Loucy (cell line): ENCODE results near the gene SMIM44.
"Not testable (repeated sequence)": the region's sequence is repeated elsewhere in the genome, so short reads cannot be mapped to it uniquely, and the experiment has no call there.

Experiments
- H2AFZ ChIP-seq: fragments of 200-600 bp; sonication (generic); 2 replicates; pipeline ENCODE4 v1.6.0; 2016; ENCODE audit warnings: antibody characterized with exemption, mild to moderate bottlenecking, low read length, moderate library complexity
- H3F3A ChIP-seq: fragments of 200-600 bp; 2 replicates; pipeline ENCODE4 v1.6.0; 2016; ENCODE audit warnings: antibody characterized with exemption, low read depth, mild to moderate bottlenecking
- H3K27me3 ChIP-seq: fragments of 200-600 bp; sonication (generic); 2 replicates; pipeline ENCODE4 v1.6.1; 2014; ENCODE audit warnings: low read length, mild to moderate bottlenecking; ENCODE audit not compliant: insufficient read depth, poor library complexity, severe bottlenecking
- H3K36me3 ChIP-seq: fragments of 200-600 bp; sonication (generic); 2 replicates; pipeline ENCODE4 v1.6.1; 2016; ENCODE audit warnings: low read length; ENCODE audit not compliant: insufficient read depth
- H3K4me1 ChIP-seq: fragments of 200-600 bp; sonication (generic); 2 replicates; pipeline ENCODE4 v1.5.1; 2014; ENCODE audit warnings: low read length, mild to moderate bottlenecking; ENCODE audit not compliant: insufficient read depth, poor library complexity, severe bottlenecking
- H3K4me2 ChIP-seq: fragments of 200-600 bp; sonication (generic); 2 replicates; pipeline ENCODE4 v1.6.0; 2014; ENCODE audit warnings: antibody characterized with exemption, low read length, low read depth, mild to moderate bottlenecking; ENCODE audit not compliant: poor library complexity, severe bottlenecking
- H3K4me3 ChIP-seq: fragments of 200-600 bp; sonication (generic); 2 replicates; pipeline ENCODE4 v1.5.1; 2014; ENCODE audit warnings: low read length, mild to moderate bottlenecking, mixed read lengths; ENCODE audit not compliant: poor library complexity, severe bottlenecking
- H3K79me2 ChIP-seq: fragments of 200-600 bp; sonication (generic); 2 replicates; pipeline ENCODE4 v1.6.1; 2014; ENCODE audit warnings: low read length; ENCODE audit not compliant: insufficient read depth
- H3K9ac ChIP-seq: fragments of 200-600 bp; sonication (generic); 2 replicates; pipeline ENCODE4 v1.6.0; 2014; ENCODE audit warnings: mild to moderate bottlenecking, low read depth, low read length, moderate library complexity; ENCODE audit not compliant: poor library complexity, severe bottlenecking
- H3K9me2 ChIP-seq: fragments of 200-600 bp; sonication (generic); replicated peaks from 2 replicates; pipeline ENCODE4 v1.6.1; 2016; ENCODE audit warnings: low read depth, low read length, mixed read lengths
- H3K9me3 ChIP-seq: fragments of 200-600 bp; sonication (generic); 2 replicates; pipeline ENCODE4 v1.6.1; 2014; ENCODE audit warnings: mild to moderate bottlenecking, antibody characterized with exemption, low read length, low read depth; ENCODE audit not compliant: insufficient read depth
- H4K20me1 ChIP-seq: fragments of 200-600 bp; sonication (generic); 2 replicates; pipeline ENCODE4 v1.6.0; 2014; ENCODE audit warnings: antibody characterized with exemption, low read length, mild to moderate bottlenecking; ENCODE audit not compliant: insufficient read depth, poor library complexity, severe bottlenecking
- CTCF ChIP-seq: fragments of 200-600 bp; sonication (generic); conservative IDR thresholded peaks from 2 replicates; pipeline ENCODE4 v1.5.1; 2014; ENCODE audit warnings: mild to moderate bottlenecking, antibody characterized with exemption, low read length
- EZH2phosphoT487 ChIP-seq: fragments of 200-600 bp; IDR thresholded peaks from 2 replicates; pipeline ENCODE4 v1.6.1; 2018; ENCODE audit warnings: antibody characterized with exemption, mild to moderate bottlenecking, moderate library complexity, borderline replicate concordance

SMIM44 gene

GRCh38 chr19:3530389-3530788, 47.1 kb upstream of the SMIM44 start:
- H3K4me3 ChIP-seq, result no peak overlapping the region
- H4K20me1 ChIP-seq, result no peaks in the 10 kb centered on the region
- H3K79me2 ChIP-seq, result no peaks in the 10 kb centered on the region
- no peaks in the 10 kb centered on the region for H3K27me3 ChIP-seq
- no peak overlapping the region for H2AFZ ChIP-seq
- H3K9me2 ChIP-seq, result no peaks in the 10 kb centered on the region
- peaks cover 70% of the 10 kb centered on the region; the same call in 1 of the 2 replicates for H3K36me3 ChIP-seq
- TF ChIP-seq EZH2phosphoT487 (no peak), CTCF (no peak)
- no peak overlapping the region for H3K4me2 ChIP-seq
- H3K4me1 ChIP-seq, result no peaks in the 10 kb centered on the region
- no peaks in the 10 kb centered on the region for H3K9me3 ChIP-seq
- no peaks in the 10 kb centered on the region for H3F3A ChIP-seq
- H3K9ac ChIP-seq, result no peak overlapping the region

GRCh38 chr19:3529299-3529698, 46.1 kb upstream of the SMIM44 start:
- H3K36me3 ChIP-seq, result peaks cover 68% of the 10 kb centered on the region; the same call in 1 of the 2 replicates
- not testable (repeated sequence) for H3F3A ChIP-seq, H3K27me3 ChIP-seq, H2AFZ ChIP-seq, H3K9ac ChIP-seq, H3K9me3 ChIP-seq, H3K4me2 ChIP-seq, H4K20me1 ChIP-seq, H3K9me2 ChIP-seq, H3K79me2 ChIP-seq, H3K4me1 ChIP-seq, H3K4me3 ChIP-seq

GRCh38 chr19:3528539-3529211, 45.4 kb upstream of the SMIM44 start:
- H3K9ac ChIP-seq, result no peak overlapping the region

More at GRCh38 chr19:3528539-3529211, 45.4 kb upstream of the SMIM44 start:
- Histone ChIP-seq H3K36me3 (peaks cover 70% of the 10 kb centered on the region; the same call in 1 of the 2 replicates), H3K9me2 (no peaks in the 10 kb centered on the region), H4K20me1 (no peaks in the 10 kb centered on the region), H3K79me2 (no peaks in the 10 kb centered on the region; the same call in 1 of the 2 replicates), H3K4me2 (no peak overlapping the region), H3K4me1 (no peaks in the 10 kb centered on the region), H2AFZ (no peak overlapping the region), H3K27me3 (no peaks in the 10 kb centered on the region), H3K4me3 (no peak overlapping the region), H3F3A (no peaks in the 10 kb centered on the region), H3K9me3 (no peaks in the 10 kb centered on the region)
- TF ChIP-seq EZH2phosphoT487 (no peak), CTCF (no peak)
